ENCODE results near the gene ELL2.

DNA sequence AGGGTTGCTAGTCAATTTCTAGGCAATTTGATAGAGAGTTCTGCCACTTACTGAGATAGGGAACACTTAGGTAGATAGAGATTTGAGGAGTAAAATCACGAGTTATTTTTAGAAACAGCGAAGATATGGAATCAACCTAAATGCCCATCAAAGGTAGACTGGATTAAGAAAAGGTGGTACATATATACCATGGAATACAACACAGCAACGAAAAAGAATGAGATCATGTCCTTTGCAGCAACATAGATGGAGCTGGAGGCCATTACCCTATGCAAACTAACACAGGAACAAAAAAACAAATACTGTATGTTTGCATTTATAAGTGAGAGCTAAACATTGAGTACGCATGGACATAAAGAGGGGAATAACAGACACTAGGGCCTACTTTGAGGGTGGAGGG lies 9.7 kb downstream of the ELL2 start:
- TF ChIP-seq, protein P1, sequence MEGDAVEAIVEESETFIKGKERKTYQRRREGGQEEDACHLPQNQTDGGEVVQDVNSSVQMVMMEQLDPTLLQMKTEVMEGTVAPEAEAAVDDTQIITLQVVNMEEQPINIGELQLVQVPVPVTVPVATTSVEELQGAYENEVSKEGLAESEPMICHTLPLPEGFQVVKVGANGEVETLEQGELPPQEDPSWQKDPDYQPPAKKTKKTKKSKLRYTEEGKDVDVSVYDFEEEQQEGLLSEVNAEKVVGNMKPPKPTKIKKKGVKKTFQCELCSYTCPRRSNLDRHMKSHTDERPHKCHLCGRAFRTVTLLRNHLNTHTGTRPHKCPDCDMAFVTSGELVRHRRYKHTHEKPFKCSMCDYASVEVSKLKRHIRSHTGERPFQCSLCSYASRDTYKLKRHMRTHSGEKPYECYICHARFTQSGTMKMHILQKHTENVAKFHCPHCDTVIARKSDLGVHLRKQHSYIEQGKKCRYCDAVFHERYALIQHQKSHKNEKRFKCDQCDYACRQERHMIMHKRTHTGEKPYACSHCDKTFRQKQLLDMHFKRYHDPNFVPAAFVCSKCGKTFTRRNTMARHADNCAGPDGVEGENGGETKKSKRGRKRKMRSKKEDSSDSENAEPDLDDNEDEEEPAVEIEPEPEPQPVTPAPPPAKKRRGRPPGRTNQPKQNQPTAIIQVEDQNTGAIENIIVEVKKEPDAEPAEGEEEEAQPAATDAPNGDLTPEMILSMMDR (IDR thresholded peaks at IDR 0.05) = no peak
- TF ChIP-seq EZH2 (IDR thresholded peaks at IDR 0.05) = no peak

All from neural progenitor cell (in vitro differentiated cells).